Loucy (cell line): ENCODE measurements around the gene ATXN7L1.

ENCODE experiments used
- H2AFZ ChIP-seq: fragments of 200-600 bp; sonication (generic); 2 replicates; pipeline ENCODE4 v1.6.0; 2016; ENCODE audit warnings: antibody characterized with exemption, mild to moderate bottlenecking, low read length, moderate library complexity
- H3F3A ChIP-seq: fragments of 200-600 bp; 2 replicates; pipeline ENCODE4 v1.6.0; 2016; ENCODE audit warnings: antibody characterized with exemption, low read depth, mild to moderate bottlenecking
- H3K27me3 ChIP-seq: fragments of 200-600 bp; sonication (generic); 2 replicates; pipeline ENCODE4 v1.6.1; 2014; ENCODE audit warnings: low read length, mild to moderate bottlenecking; ENCODE audit not compliant: insufficient read depth, poor library complexity, severe bottlenecking
- H3K36me3 ChIP-seq: fragments of 200-600 bp; sonication (generic); 2 replicates; pipeline ENCODE4 v1.6.1; 2016; ENCODE audit warnings: low read length; ENCODE audit not compliant: insufficient read depth
- H3K4me1 ChIP-seq: fragments of 200-600 bp; sonication (generic); 2 replicates; pipeline ENCODE4 v1.5.1; 2014; ENCODE audit warnings: low read length, mild to moderate bottlenecking; ENCODE audit not compliant: insufficient read depth, poor library complexity, severe bottlenecking
- H3K4me2 ChIP-seq: fragments of 200-600 bp; sonication (generic); 2 replicates; pipeline ENCODE4 v1.6.0; 2014; ENCODE audit warnings: antibody characterized with exemption, low read length, low read depth, mild to moderate bottlenecking; ENCODE audit not compliant: poor library complexity, severe bottlenecking
- H3K4me3 ChIP-seq: fragments of 200-600 bp; sonication (generic); 2 replicates; pipeline ENCODE4 v1.5.1; 2014; ENCODE audit warnings: low read length, mild to moderate bottlenecking, mixed read lengths; ENCODE audit not compliant: poor library complexity, severe bottlenecking
- H3K79me2 ChIP-seq: fragments of 200-600 bp; sonication (generic); 2 replicates; pipeline ENCODE4 v1.6.1; 2014; ENCODE audit warnings: low read length; ENCODE audit not compliant: insufficient read depth
- H3K9ac ChIP-seq: fragments of 200-600 bp; sonication (generic); 2 replicates; pipeline ENCODE4 v1.6.0; 2014; ENCODE audit warnings: mild to moderate bottlenecking, low read depth, low read length, moderate library complexity; ENCODE audit not compliant: poor library complexity, severe bottlenecking
- H3K9me2 ChIP-seq: fragments of 200-600 bp; sonication (generic); replicated peaks from 2 replicates; pipeline ENCODE4 v1.6.1; 2016; ENCODE audit warnings: low read depth, low read length, mixed read lengths
- H3K9me3 ChIP-seq: fragments of 200-600 bp; sonication (generic); 2 replicates; pipeline ENCODE4 v1.6.1; 2014; ENCODE audit warnings: mild to moderate bottlenecking, antibody characterized with exemption, low read length, low read depth; ENCODE audit not compliant: insufficient read depth
- H4K20me1 ChIP-seq: fragments of 200-600 bp; sonication (generic); 2 replicates; pipeline ENCODE4 v1.6.0; 2014; ENCODE audit warnings: antibody characterized with exemption, low read length, mild to moderate bottlenecking; ENCODE audit not compliant: insufficient read depth, poor library complexity, severe bottlenecking
- EZH2phosphoT487 ChIP-seq: fragments of 200-600 bp; IDR thresholded peaks from 2 replicates; pipeline ENCODE4 v1.6.1; 2018; ENCODE audit warnings: antibody characterized with exemption, mild to moderate bottlenecking, moderate library complexity, borderline replicate concordance
- TF ChIP-seq, protein P1 (sequence below): fragments of 200-600 bp; sonication (generic); conservative IDR thresholded peaks from 2 replicates; pipeline ENCODE4 v1.5.1; 2014; ENCODE audit warnings: mild to moderate bottlenecking, antibody characterized with exemption, low read length

Gene ATXN7L1

DNA sequence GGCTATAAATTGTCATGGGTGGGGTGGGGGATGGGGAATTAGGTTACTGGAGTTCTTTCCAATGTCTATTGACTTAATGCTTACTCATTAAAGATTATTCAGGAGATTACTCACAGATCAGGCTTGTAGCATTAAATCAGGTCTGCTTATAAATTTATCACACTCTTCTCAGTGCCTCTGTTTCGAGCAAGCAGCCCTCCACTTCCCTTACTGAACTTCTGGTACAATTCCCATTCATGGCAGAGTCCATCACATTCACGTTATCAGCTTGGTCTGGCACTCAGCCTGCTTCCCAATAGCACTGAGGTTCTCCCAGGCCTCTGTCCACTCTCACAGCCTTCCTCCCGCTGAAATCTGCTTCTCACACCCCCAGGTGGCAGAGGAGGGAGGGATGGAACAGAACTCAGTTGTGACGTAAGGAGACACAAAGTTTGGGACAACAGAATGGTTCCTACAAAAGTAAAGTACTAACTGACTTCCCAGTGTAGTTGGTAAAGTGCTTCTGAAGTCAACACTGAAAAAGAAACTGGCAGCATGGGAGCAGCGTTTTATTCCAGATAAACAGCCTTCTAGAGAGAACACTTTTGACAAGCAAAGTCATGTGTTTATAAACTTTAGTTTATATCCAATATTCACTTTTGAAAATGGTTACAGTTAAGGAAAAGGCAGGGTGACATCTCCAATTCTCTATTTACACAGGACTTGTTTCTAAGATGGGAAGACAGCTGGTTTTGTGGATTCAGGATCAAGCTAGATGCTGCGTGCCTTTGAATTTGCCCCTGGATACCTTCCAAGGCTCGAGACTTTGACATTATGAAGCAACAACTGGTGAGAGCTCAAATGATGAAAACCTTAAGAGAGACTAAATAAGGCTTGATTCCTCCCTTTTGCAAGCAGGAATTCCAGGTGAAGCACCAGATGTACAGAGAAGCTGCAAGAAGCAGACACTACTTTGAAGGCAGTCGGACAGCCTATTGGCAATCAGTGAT lies 81.4 kb downstream of the ATXN7L1 start:
- Histone ChIP-seq H3K27me3 (no peaks in the 10 kb centered on the region), H3K4me2 (no peak overlapping the region), H4K20me1 (no peaks in the 10 kb centered on the region), H3K9me2 (no peaks in the 10 kb centered on the region), H3K79me2 (no peaks in the 10 kb centered on the region), H3K4me1 (no peaks in the 10 kb centered on the region), H3K9ac (no peak overlapping the region), H2AFZ (no peak overlapping the region), H3K4me3 (no peak overlapping the region), H3K36me3 (no peaks in the 10 kb centered on the region), H3F3A (no peaks in the 10 kb centered on the region), H3K9me3 (no peaks in the 10 kb centered on the region)
- TF ChIP-seq, protein P1, sequence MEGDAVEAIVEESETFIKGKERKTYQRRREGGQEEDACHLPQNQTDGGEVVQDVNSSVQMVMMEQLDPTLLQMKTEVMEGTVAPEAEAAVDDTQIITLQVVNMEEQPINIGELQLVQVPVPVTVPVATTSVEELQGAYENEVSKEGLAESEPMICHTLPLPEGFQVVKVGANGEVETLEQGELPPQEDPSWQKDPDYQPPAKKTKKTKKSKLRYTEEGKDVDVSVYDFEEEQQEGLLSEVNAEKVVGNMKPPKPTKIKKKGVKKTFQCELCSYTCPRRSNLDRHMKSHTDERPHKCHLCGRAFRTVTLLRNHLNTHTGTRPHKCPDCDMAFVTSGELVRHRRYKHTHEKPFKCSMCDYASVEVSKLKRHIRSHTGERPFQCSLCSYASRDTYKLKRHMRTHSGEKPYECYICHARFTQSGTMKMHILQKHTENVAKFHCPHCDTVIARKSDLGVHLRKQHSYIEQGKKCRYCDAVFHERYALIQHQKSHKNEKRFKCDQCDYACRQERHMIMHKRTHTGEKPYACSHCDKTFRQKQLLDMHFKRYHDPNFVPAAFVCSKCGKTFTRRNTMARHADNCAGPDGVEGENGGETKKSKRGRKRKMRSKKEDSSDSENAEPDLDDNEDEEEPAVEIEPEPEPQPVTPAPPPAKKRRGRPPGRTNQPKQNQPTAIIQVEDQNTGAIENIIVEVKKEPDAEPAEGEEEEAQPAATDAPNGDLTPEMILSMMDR = no peak
- no peak for TF ChIP-seq EZH2phosphoT487

DNA sequence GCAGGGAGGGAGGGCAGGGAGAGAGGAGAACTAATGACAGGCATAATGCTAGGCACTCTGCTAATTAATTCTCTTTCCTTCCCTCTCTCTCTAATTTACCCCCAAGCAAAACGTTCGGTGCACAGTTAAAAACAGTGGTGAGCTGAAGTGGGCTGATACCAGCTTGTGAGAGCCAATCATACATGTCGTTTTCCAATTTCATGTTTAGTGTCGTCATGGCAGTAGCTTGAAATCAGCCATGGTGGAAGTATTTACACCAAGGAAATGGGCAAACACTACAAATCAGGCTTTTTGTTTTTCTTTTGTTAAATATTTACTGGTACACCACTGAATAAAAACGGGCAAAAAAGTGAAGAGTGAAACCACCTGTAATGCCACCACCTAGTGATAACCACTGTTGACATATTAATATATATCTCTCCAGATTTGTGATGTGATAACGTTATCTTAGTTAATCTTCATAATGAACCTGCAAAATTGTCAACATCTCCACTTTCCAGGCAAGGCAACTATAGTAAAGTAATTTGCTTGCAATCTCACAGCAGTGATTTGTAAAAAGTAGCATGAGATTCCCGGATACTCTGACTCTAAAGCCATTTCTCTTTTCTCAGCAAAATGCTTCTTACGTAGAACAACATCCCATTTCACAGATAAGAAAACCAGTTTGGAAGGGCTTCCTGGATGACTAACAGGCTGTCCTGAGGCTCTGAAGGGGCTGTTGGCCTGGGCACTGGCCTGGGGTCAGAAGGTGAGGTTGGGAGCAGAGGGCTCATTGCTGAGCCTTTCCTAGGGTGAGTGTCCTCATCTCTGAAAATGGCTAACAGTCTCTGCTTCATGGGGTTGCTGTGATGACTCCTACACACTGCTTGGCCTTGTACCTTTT lies 83.7 kb downstream of the ATXN7L1 start:
- Histone ChIP-seq H3K79me2 (no peaks in the 10 kb centered on the region), H3K27me3 (no peaks in the 10 kb centered on the region), H3K4me3 (no peak overlapping the region), H3K4me1 (no peaks in the 10 kb centered on the region), H2AFZ (no peak overlapping the region), H3K9me3 (no peaks in the 10 kb centered on the region), H3K36me3 (no peaks in the 10 kb centered on the region), H4K20me1 (no peaks in the 10 kb centered on the region), H3K9ac (no peak overlapping the region), H3F3A (no peaks in the 10 kb centered on the region), H3K9me2 (no peaks in the 10 kb centered on the region), H3K4me2 (no peak overlapping the region)
- TF ChIP-seq, protein P1 = no peak
- no peak for TF ChIP-seq EZH2phosphoT487

- Histone ChIP-seq H3K4me2 (no peak overlapping the region), H3K36me3 (no peaks in the 10 kb centered on the region), H2AFZ (no peak overlapping the region), H3K4me3 (no peak overlapping the region), H3K27me3 (no peaks in the 10 kb centered on the region), H4K20me1 (no peaks in the 10 kb centered on the region), H3K9ac (no peak overlapping the region), H3K9me2 (no peaks in the 10 kb centered on the region), H3F3A (no peaks in the 10 kb centered on the region), H3K4me1 (no peaks in the 10 kb centered on the region), H3K79me2 (no peaks in the 10 kb centered on the region), H3K9me3 (no peaks in the 10 kb centered on the region)
- TF ChIP-seq, protein P1 = no peak
- no peak for TF ChIP-seq EZH2phosphoT487
These were observed 84.5 kb downstream of the ATXN7L1 start for GRCh38 chr7:105791926-105792325.
